Sigmoid colon (tissue), 7 donors: Measurements from ENCODE around the gene GLRA1. TPM values are rescaled to one million over a fixed set of nuclear protein-coding genes. Genes with fewer than 3 reads are reported as not detected.
"Not testable (repeated sequence)": the region's sequence is repeated elsewhere in the genome, so short reads cannot be mapped to it uniquely, and the experiment has no call there.

Source experiments
- DNase-seq: peaks from one replicate; pipeline ENCODE4 v3.0.0-alpha.2; 2019
- H3K27ac ChIP-seq, 4 donors: fragments of 200-600 bp; sonication (generic); one replicate each; pipeline ENCODE4 v1.5.1; 2016 to 2019; ENCODE audit warnings: mild to moderate bottlenecking in 1 of 4
- H3K27me3 ChIP-seq, 3 donors: fragments of 200-600 bp; sonication (generic); one replicate each; pipeline ENCODE4 v1.5.1; 2019; ENCODE audit warnings: mild to moderate bottlenecking in 1 of 3
- H3K36me3 ChIP-seq, 4 donors: fragments of 200-600 bp; sonication (generic); one replicate each; pipeline ENCODE4 v1.5.1; 2016 to 2019
- H3K4me1 ChIP-seq, 4 donors: fragments of 200-600 bp; sonication (generic); one replicate each; pipeline ENCODE4 v1.5.1; 2017 to 2019
- H3K4me3 ChIP-seq, 4 donors: fragments of 200-600 bp; sonication (generic); one replicate each; pipeline ENCODE4 v1.5.1; 2017 to 2019; ENCODE audit warnings: mild to moderate bottlenecking in 2 of 4, moderate library complexity in 1 of 4
- H3K9me3 ChIP-seq, 4 donors: fragments of 200-600 bp in 3 of 4; sonication (generic) in 3 of 4; one replicate each; pipeline versions ENCODE4 v1.5.1 to v1.6.1; 2013 to 2019
- EP300 ChIP-seq, 4 donors: sonication (generic); formaldehyde crosslinking; IDR thresholded peaks; one replicate each; pipeline ENCODE4 v1.6.1; 2017; ENCODE audit warnings: antibody characterized with exemption in 4 of 4
- POLR2A ChIP-seq, 2 donors: fragments of 450-650 bp; IDR thresholded peaks; one replicate each; pipeline ENCODE4 v1.6.1; 2016; ENCODE audit warnings: antibody characterized with exemption in 2 of 2, mild to moderate bottlenecking in 2 of 2, moderate library complexity in 2 of 2
- POLR2AphosphoS5 ChIP-seq, 4 donors: sonication (generic); formaldehyde crosslinking; IDR thresholded peaks; one replicate each; pipeline ENCODE4 v1.6.1; 2017; ENCODE audit warnings: antibody characterized with exemption in 4 of 4
- WGBS, 2 donors: extraction: QIAGEN DNeasy Blood & Tissue Kit; methylation state at CpG; one replicate each; pipeline ENCODE4 v1.1.7; 2013; 5-methylcytosine and 5-hydroxymethylcytosine counted together
- intact Hi-C: fragments of 100-400 bp; cut with DNase I; formaldehyde crosslinking; loops from one replicate; pipeline ENCODE4 v1.15.1; 2023
- polyA plus RNA-seq, 3 donors: library from polyadenylated mRNA; stranded (reverse); fragments of 200-250 nt; gene quantifications; one replicate each; pipeline ENCODE4 v1.2.3, GENCODE V29; 2013
- total RNA-seq, 4 donors: library from RNA; depleted of rRNA; stranded (reverse); fragments of >200 nt; gene quantifications; one replicate each; pipeline ENCODE4 v1.1.0, GENCODE V29; 2016
- TF ChIP-seq, protein P1 (sequence below), 4 experiments: fragments of 450-650 bp in 3 of 4; fragments of 200-600 bp in 1 of 4; IDR thresholded peaks; one replicate each; pipeline ENCODE4 v1.5.1; 2016 to 2019; ENCODE audit warnings: antibody characterized with exemption in 4 of 4, mild to moderate bottlenecking in 3 of 4, moderate library complexity in 2 of 4
- donor health status: healthy with polysubstance abuse.
- donor health status: Bipolar disorder and iron deficiency.
- donor health status: healthy.

Gene GLRA1
- total and polyA plus RNA-seq, 7 donors, result not detected

- intact Hi-C loops, result no loop called here
- no peak overlapping the region for H3K4me3 ChIP-seq
- H3K36me3 ChIP-seq, result no peaks in the 10 kb centered on the region
- DNase-seq, result no peak
- H3K4me1 ChIP-seq, result no peaks in the 10 kb centered on the region
- 51 to 76% methylated on average over 4 of the region's 4 CpGs for WGBS, 2 donors
- no peaks in the 10 kb centered on the region for H3K9me3 ChIP-seq
- no peaks in the 10 kb centered on the region for H3K27me3 ChIP-seq
- H3K27ac ChIP-seq, result no peak overlapping the region
- TF ChIP-seq, protein P1, sequence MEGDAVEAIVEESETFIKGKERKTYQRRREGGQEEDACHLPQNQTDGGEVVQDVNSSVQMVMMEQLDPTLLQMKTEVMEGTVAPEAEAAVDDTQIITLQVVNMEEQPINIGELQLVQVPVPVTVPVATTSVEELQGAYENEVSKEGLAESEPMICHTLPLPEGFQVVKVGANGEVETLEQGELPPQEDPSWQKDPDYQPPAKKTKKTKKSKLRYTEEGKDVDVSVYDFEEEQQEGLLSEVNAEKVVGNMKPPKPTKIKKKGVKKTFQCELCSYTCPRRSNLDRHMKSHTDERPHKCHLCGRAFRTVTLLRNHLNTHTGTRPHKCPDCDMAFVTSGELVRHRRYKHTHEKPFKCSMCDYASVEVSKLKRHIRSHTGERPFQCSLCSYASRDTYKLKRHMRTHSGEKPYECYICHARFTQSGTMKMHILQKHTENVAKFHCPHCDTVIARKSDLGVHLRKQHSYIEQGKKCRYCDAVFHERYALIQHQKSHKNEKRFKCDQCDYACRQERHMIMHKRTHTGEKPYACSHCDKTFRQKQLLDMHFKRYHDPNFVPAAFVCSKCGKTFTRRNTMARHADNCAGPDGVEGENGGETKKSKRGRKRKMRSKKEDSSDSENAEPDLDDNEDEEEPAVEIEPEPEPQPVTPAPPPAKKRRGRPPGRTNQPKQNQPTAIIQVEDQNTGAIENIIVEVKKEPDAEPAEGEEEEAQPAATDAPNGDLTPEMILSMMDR (IDR thresholded peaks at IDR 0.05), result no peak
Observed at GRCh38 chr5:151868451-151868850, 56.2 kb downstream of the GLRA1 start.

DNA sequence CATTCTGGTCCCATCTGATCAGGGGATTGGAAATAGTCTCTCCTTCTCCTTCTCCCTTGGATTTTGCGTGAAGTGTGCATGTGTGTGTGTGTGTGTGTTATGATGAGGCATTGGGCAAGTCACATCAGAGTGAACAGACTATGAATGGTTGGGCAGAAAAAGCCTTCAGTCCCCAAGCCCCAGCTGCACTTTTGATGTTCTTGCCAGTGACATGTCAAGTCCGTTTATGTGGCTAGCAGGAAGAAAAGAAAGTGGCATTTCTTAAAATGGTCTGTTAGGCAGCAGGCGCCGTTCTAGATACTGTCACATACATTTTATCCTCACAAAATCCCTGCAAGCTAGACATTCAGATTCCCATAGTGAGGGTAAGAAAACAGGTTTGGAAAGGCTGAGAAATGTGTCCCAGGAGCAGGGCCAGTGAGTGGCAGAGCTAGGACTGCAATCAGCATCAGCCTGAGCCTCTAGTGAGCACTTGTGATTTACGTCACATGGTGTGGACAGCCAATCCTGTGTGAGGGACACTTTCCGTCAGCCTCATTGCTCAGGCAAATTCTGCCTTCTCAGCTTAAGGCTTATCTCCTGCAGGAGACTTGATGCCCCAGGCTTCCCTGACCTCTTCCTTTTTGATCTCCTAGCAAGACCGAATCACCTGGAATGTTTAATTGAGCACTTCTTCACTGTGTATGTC lies 60.4 kb downstream of the GLRA1 start:
- intact Hi-C loops, result no loop called here
- Histone ChIP-seq H3K36me3 (no peaks in the 10 kb centered on the region), H3K9me3 (no peaks in the 10 kb centered on the region), H3K4me1 (no peaks in the 10 kb centered on the region), H3K27me3 (no peaks in the 10 kb centered on the region), H3K4me3 (no peak overlapping the region), H3K27ac (no peak overlapping the region)
- DNase-seq, result no peak
- TF ChIP-seq POLR2AphosphoS5 (IDR thresholded peaks at IDR 0.05), result no peak
- TF ChIP-seq EP300 (IDR thresholded peaks at IDR 0.05), result no peak
- TF ChIP-seq POLR2A (IDR thresholded peaks at IDR 0.05), result no peak
- TF ChIP-seq, protein P1 (IDR thresholded peaks at IDR 0.05), result no peak
- 84 to 85% methylated on average over 7 of the region's 7 CpGs for WGBS, 2 donors

- TF ChIP-seq, protein P1 (IDR thresholded peaks at IDR 0.05), result no peak
- TF ChIP-seq POLR2AphosphoS5 (IDR thresholded peaks at IDR 0.05), result no peak
- no peak for TF ChIP-seq EP300 (IDR thresholded peaks at IDR 0.05)
- no peak for TF ChIP-seq POLR2A (IDR thresholded peaks at IDR 0.05)
- no peaks in the 10 kb centered on the region for H3K36me3 ChIP-seq
- H3K27me3 ChIP-seq, result no peaks in the 10 kb centered on the region
- no peak overlapping the region for H3K27ac ChIP-seq
- H3K4me3 ChIP-seq, result no peak overlapping the region
- no peaks in the 10 kb centered on the region for H3K4me1 ChIP-seq
- intact Hi-C loops, result no loop called here
- WGBS, 2 donors, result 13 to 51% methylated on average over 1 of the region's 1 CpG
- DNase-seq, result no peak
- H3K9me3 ChIP-seq, result no peaks in the 10 kb centered on the region
Observed at GRCh38 chr5:151863566-151863965, 61.1 kb downstream of the GLRA1 start.

- TF ChIP-seq POLR2A (IDR thresholded peaks at IDR 0.05) (no peak), EP300 (IDR thresholded peaks at IDR 0.05) (no peak), POLR2AphosphoS5 (IDR thresholded peaks at IDR 0.05) (no peak)
- TF ChIP-seq, protein P1 (IDR thresholded peaks at IDR 0.05), result no peak
- no peak overlapping the region for H3K27ac ChIP-seq
- no peak for DNase-seq
- 80 to 82% methylated on average over 2 of the region's 2 CpGs for WGBS, 2 donors
- intact Hi-C loops, result no loop called here
- no peaks in the 10 kb centered on the region for H3K9me3 ChIP-seq
- no peaks in the 10 kb centered on the region for H3K27me3 ChIP-seq
- H3K4me3 ChIP-seq, result no peak overlapping the region
- H3K36me3 ChIP-seq, result no peaks in the 10 kb centered on the region
- no peaks in the 10 kb centered on the region for H3K4me1 ChIP-seq
Observed at GRCh38 chr5:151862811-151863472, 61.7 kb downstream of the GLRA1 start.

DNA sequence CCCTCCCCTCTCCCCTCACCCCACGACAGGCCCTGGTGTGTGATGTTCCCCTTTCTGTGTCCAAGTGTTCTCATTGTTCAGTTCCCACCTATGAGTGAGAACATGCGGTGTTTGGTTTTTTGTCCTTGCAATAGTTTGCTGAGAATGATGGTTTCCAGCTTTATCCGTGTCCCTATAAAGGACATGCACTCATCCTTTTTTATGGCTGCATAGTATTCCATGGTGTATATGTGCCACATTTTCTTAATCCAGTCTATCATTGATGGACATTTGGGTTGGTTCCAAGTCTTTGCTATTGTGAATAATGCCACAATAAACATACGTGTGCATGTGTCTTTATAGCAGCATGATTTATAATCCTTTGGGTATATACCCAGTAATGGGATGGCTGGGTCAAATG lies 63.8 kb downstream of the GLRA1 start:
- DNase-seq, H3K4me1 ChIP-seq, H3K27ac ChIP-seq, H3K27me3 ChIP-seq, H3K4me3 ChIP-seq, intact Hi-C loops, H3K9me3 ChIP-seq, H3K36me3 ChIP-seq: not testable (repeated sequence)
- 95% methylated on average over 3 of the region's 4 CpGs for WGBS, 2 donors
